Neural progenitor cell (in vitro differentiated cells): ENCODE data around the gene TMEM266. TPM values are rescaled to one million over a fixed set of nuclear protein-coding genes. Genes with fewer than 3 reads are reported as not detected.

Experiments used
- DNase-seq: peaks from one replicate; pipeline ENCODE4 v3.0.0-alpha.2; 2016; ENCODE audit warnings: low spot score
- H2AFZ ChIP-seq: fragments of 200-600 bp; sonication (generic); replicated peaks from 2 replicates; pipeline ENCODE4 v1.6.1; 2016; ENCODE audit warnings: antibody characterized with exemption
- H3F3A ChIP-seq: fragments of 200-600 bp; sonication (generic); 2 replicates; pipeline ENCODE4 v1.6.1; 2016; ENCODE audit warnings: antibody characterized with exemption, low read depth
- H3K27ac ChIP-seq: fragments of 200-600 bp; sonication (generic); 2 replicates; pipeline ENCODE4 v1.5.1; 2016; ENCODE audit warnings: mild to moderate bottlenecking
- H3K27me3 ChIP-seq: fragments of 200-600 bp; sonication (generic); 2 replicates; pipeline ENCODE4 v1.6.1; 2016; ENCODE audit warnings: mild to moderate bottlenecking, moderate library complexity
- H3K36me3 ChIP-seq: fragments of 200-600 bp; sonication (generic); 2 replicates; pipeline ENCODE4 v1.5.1; 2016
- H3K4me1 ChIP-seq: fragments of 200-600 bp; sonication (generic); 2 replicates; pipeline ENCODE4 v1.6.1; 2016; ENCODE audit warnings: mixed run types
- H3K4me2 ChIP-seq: fragments of 200-600 bp; sonication (generic); 2 replicates; pipeline ENCODE4 v1.6.1; 2016
- H3K4me3 ChIP-seq: fragments of 200-600 bp; sonication (generic); 2 replicates; pipeline ENCODE4 v1.5.1; 2016
- H3K79me2 ChIP-seq: fragments of 200-600 bp; sonication (generic); 2 replicates; pipeline ENCODE4 v1.6.1; 2016; ENCODE audit warnings: low read depth
- H3K9ac ChIP-seq: fragments of 200-600 bp; sonication (generic); 2 replicates; pipeline ENCODE4 v1.6.1; 2016
- H3K9me3 ChIP-seq: fragments of 200-600 bp; sonication (generic); 2 replicates; pipeline ENCODE4 v1.5.1; 2016; ENCODE audit warnings: low read depth
- H4K20me1 ChIP-seq: fragments of 200-600 bp; sonication (generic); 2 replicates; pipeline ENCODE4 v1.6.1; 2016; ENCODE audit warnings: low read depth
- H3K27ac Mint-ChIP-seq: 3 replicates; pipeline ENCODE4 v1.8.0; 2021; ENCODE audit warnings: mixed read lengths
- H3K27me3 Mint-ChIP-seq: 2 replicates; pipeline ENCODE4 v1.8.0; 2022; ENCODE audit warnings: low read depth, mild to moderate bottlenecking, inconsistent platforms, moderate library complexity, mixed read lengths; ENCODE audit not compliant: insufficient read depth
- H3K36me3 Mint-ChIP-seq: 3 replicates; pipeline ENCODE4 v1.8.0; 2021; ENCODE audit warnings: mixed read lengths
- H3K4me1 Mint-ChIP-seq: 3 replicates; pipeline ENCODE4 v1.8.0; 2021; ENCODE audit warnings: mixed read lengths
- H3K4me3 Mint-ChIP-seq: 3 replicates; pipeline ENCODE4 v1.8.0; 2021; ENCODE audit warnings: mild to moderate bottlenecking, moderate library complexity, mixed read lengths
- H3K9me3 Mint-ChIP-seq: 3 replicates; pipeline ENCODE4 v1.8.0; 2020; ENCODE audit warnings: mixed read lengths
- CTCF ChIP-seq: fragments of 200-600 bp; sonication (generic); IDR thresholded peaks from 2 replicates; pipeline ENCODE4 v1.5.1; 2017; ENCODE audit warnings: antibody characterized with exemption, mild to moderate bottlenecking
- EZH2 ChIP-seq: fragments of 200-600 bp; sonication (generic); IDR thresholded peaks from 2 replicates; pipeline ENCODE4 v1.6.1; 2017; ENCODE audit warnings: antibody characterized with exemption, mild to moderate bottlenecking, moderate library complexity
- EZH2phosphoT487 ChIP-seq: fragments of 200-600 bp; sonication (generic); IDR thresholded peaks from 2 replicates; pipeline ENCODE4 v1.6.1; 2017; ENCODE audit warnings: antibody characterized with exemption
- total RNA-seq: library from RNA; depleted of rRNA; stranded (reverse); fragments of >200 nt; gene quantifications from 2 replicates; pipeline ENCODE4 v1.2.3, GENCODE V29; 2015; ENCODE audit warnings: low replicate concordance

The TMEM266 gene
- total RNA-seq, 1 donor from 2014 or later, result 0.43 TPM

GRCh38 chr15:76221085-76221767 is 161.4 kb downstream of the TMEM266 start:
- no peak overlapping the region for H3K4me2 ChIP-seq
- Mint-ChIP-seq H3K9me3 (peaks cover 16% of the 10 kb centered on the region), H3K36me3 (peaks cover 31% of the 10 kb centered on the region), H3K27me3 (peaks cover 4% of the 10 kb centered on the region), H3K4me3 (no peak overlapping the region), H3K27ac (no peak overlapping the region), H3K4me1 (no peaks in the 10 kb centered on the region)
- no peaks in the 10 kb centered on the region for H3K79me2 ChIP-seq
- peaks cover 4% of the 10 kb centered on the region for H3K36me3 ChIP-seq
- no peak for TF ChIP-seq EZH2
- no peak for TF ChIP-seq CTCF
- TF ChIP-seq EZH2phosphoT487, result no peak
- H3K27me3 ChIP-seq, result no peaks in the 10 kb centered on the region
- H3K4me3 ChIP-seq, result no peak overlapping the region
- DNase-seq, result no peak
- no peaks in the 10 kb centered on the region for H3K4me1 ChIP-seq
- H2AFZ ChIP-seq, result no peak overlapping the region
- no peaks in the 10 kb centered on the region for H3F3A ChIP-seq
- no peaks in the 10 kb centered on the region for H3K9me3 ChIP-seq
- H4K20me1 ChIP-seq, result no peaks in the 10 kb centered on the region
- H3K9ac ChIP-seq, result no peak overlapping the region
- no peak overlapping the region for H3K27ac ChIP-seq

- no peak overlapping the region for H3K4me3 Mint-ChIP-seq
- Histone ChIP-seq H4K20me1 (no peaks in the 10 kb centered on the region), H3K79me2 (no peaks in the 10 kb centered on the region), H3K4me1 (no peaks in the 10 kb centered on the region), H3K4me2 (no peak overlapping the region), H3K27me3 (no peaks in the 10 kb centered on the region), H3K36me3 (peaks cover 4% of the 10 kb centered on the region), H3K27ac (no peak overlapping the region), H3K9ac (no peak overlapping the region), H3F3A (no peaks in the 10 kb centered on the region), H2AFZ (no peak overlapping the region), H3K4me3 (no peak overlapping the region), H3K9me3 (no peaks in the 10 kb centered on the region)
- no peak for DNase-seq
- no peak for TF ChIP-seq EZH2phosphoT487
- H3K9me3 Mint-ChIP-seq, result peaks cover 16% of the 10 kb centered on the region
- peaks cover 31% of the 10 kb centered on the region for H3K36me3 Mint-ChIP-seq
- peaks cover 4% of the 10 kb centered on the region for H3K27me3 Mint-ChIP-seq
- H3K27ac Mint-ChIP-seq, result no peak overlapping the region
- no peaks in the 10 kb centered on the region for H3K4me1 Mint-ChIP-seq
Observed at GRCh38 chr15:76222159-76222558, 162.4 kb downstream of the TMEM266 start.

- no peaks in the 10 kb centered on the region for H3K9me3 ChIP-seq
- peaks cover 31% of the 10 kb centered on the region for H3K36me3 Mint-ChIP-seq
- no peaks in the 10 kb centered on the region for H3K79me2 ChIP-seq
- no peak overlapping the region for H3K27ac ChIP-seq
- no peak overlapping the region for H2AFZ ChIP-seq
- peaks cover 4% of the 10 kb centered on the region for H3K36me3 ChIP-seq
- no peak overlapping the region for H3K4me3 ChIP-seq
- H3K4me1 ChIP-seq, result no peaks in the 10 kb centered on the region
- no peak for TF ChIP-seq CTCF
- TF ChIP-seq EZH2, result no peak
- TF ChIP-seq EZH2phosphoT487, result no peak
- no peak overlapping the region for H3K4me3 Mint-ChIP-seq
- H3K4me1 Mint-ChIP-seq, result no peaks in the 10 kb centered on the region
- peaks cover 4% of the 10 kb centered on the region for H3K27me3 Mint-ChIP-seq
- H3K9ac ChIP-seq, result no peak overlapping the region
- H3K27ac Mint-ChIP-seq, result no peak overlapping the region
- no peak overlapping the region for H3K4me2 ChIP-seq
- no peak for DNase-seq
- H3K27me3 ChIP-seq, result no peaks in the 10 kb centered on the region
- no peaks in the 10 kb centered on the region for H4K20me1 ChIP-seq
- no peaks in the 10 kb centered on the region for H3F3A ChIP-seq
- peaks cover 16% of the 10 kb centered on the region for H3K9me3 Mint-ChIP-seq
Observed at GRCh38 chr15:76223521-76223920, 163.7 kb downstream of the TMEM266 start.

GRCh38 chr15:76229266-76229665 is 169.5 kb downstream of the TMEM266 start:
- no peak overlapping the region for H3K4me3 ChIP-seq
- no peak overlapping the region for H3K27ac Mint-ChIP-seq
- peaks cover under 1% of the 10 kb centered on the region for H4K20me1 ChIP-seq
- no peaks in the 10 kb centered on the region for H3K9me3 Mint-ChIP-seq
- peaks cover 6% of the 10 kb centered on the region for H3K36me3 Mint-ChIP-seq
- H3K27me3 Mint-ChIP-seq, result no peaks in the 10 kb centered on the region
- no peak overlapping the region for H3K9ac ChIP-seq
- no peaks in the 10 kb centered on the region for H3K79me2 ChIP-seq
- H3F3A ChIP-seq, result peaks cover 5% of the 10 kb centered on the region
- TF ChIP-seq EZH2phosphoT487 (no peak), EZH2 (no peak), CTCF (no peak)
- no peak overlapping the region for H3K27ac ChIP-seq
- no peaks in the 10 kb centered on the region for H3K9me3 ChIP-seq
- H2AFZ ChIP-seq, result no peak overlapping the region
- no peak for DNase-seq
- H3K27me3 ChIP-seq, result no peaks in the 10 kb centered on the region
- H3K36me3 ChIP-seq, result no peaks in the 10 kb centered on the region
- no peak overlapping the region for H3K4me3 Mint-ChIP-seq
- H3K4me1 ChIP-seq, result peaks cover 11% of the 10 kb centered on the region
- H3K4me2 ChIP-seq, result no peak overlapping the region
- H3K4me1 Mint-ChIP-seq, result peaks cover under 1% of the 10 kb centered on the region
